GM19025 (cell line): ENCODE data around the gene DNAH9.

Experiments
- ATAC-seq: cut with Tn5 transposase; IDR thresholded peaks from one replicate; pipeline ENCODE4 v1.9.1; 2021; ENCODE audit warnings: mild to moderate bottlenecking, low read depth, moderate library complexity; ENCODE audit not compliant: unreplicated experiment

The DNAH9 gene, protein sequence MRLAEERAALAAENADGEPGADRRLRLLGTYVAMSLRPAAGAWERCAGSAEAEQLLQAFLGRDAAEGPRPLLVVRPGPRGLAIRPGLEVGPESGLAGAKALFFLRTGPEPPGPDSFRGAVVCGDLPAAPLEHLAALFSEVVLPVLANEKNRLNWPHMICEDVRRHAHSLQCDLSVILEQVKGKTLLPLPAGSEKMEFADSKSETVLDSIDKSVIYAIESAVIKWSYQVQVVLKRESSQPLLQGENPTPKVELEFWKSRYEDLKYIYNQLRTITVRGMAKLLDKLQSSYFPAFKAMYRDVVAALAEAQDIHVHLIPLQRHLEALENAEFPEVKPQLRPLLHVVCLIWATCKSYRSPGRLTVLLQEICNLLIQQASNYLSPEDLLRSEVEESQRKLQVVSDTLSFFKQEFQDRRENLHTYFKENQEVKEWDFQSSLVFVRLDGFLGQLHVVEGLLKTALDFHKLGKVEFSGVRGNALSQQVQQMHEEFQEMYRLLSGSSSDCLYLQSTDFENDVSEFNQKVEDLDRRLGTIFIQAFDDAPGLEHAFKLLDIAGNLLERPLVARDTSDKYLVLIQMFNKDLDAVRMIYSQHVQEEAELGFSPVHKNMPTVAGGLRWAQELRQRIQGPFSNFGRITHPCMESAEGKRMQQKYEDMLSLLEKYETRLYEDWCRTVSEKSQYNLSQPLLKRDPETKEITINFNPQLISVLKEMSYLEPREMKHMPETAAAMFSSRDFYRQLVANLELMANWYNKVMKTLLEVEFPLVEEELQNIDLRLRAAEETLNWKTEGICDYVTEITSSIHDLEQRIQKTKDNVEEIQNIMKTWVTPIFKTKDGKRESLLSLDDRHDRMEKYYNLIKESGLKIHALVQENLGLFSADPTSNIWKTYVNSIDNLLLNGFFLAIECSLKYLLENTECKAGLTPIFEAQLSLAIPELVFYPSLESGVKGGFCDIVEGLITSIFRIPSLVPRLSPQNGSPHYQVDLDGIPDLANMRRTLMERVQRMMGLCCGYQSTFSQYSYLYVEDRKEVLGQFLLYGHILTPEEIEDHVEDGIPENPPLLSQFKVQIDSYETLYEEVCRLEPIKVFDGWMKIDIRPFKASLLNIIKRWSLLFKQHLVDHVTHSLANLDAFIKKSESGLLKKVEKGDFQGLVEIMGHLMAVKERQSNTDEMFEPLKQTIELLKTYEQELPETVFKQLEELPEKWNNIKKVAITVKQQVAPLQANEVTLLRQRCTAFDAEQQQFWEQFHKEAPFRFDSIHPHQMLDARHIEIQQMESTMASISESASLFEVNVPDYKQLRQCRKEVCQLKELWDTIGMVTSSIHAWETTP (N-terminal part only)

GRCh38 chr17:11598274-11599221 is at the start of gene DNAH9:
DNAH9 (plus strand) TSS chr17:11598470; CDS start chr17:11598499, 29 bp downstream.
- no peak for ATAC-seq

GRCh38 chr17:11550431-11550830 is 47.8 kb upstream of the DNAH9 start:
- ATAC-seq, result no peak

GRCh38 chr17:11551442-11551841 is 46.8 kb upstream of the DNAH9 start:
- no peak for ATAC-seq

DNA sequence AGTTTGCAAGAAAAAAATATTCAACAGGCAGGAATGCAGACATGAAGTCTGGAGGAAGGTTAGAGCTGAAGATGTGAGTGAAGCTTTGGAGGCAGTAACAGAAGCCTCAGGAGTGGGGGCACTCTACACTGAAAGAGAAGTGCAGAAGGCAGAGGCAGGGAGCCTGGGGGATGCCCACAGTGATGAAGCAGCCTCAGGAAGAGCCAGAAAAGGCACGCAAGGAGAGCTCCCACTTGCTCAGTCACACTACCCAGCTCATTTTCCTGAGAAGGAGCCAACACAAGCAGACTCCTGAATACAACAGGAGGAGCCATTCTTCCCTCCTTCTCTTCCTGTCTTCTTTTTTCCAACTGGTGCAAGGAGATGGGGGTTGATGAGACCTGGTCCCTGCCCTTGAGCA is 45.1 kb upstream of the DNAH9 start:
- ATAC-seq, result no peak

- no peak for ATAC-seq
Measured at GRCh38 chr17:11554042-11554441, 44.2 kb upstream of the DNAH9 start.

GRCh38 chr17:11554542-11554941 is 43.7 kb upstream of the DNAH9 start:
- no peak for ATAC-seq

- no peak for ATAC-seq
Measured at GRCh38 chr17:11555530-11555929, 42.7 kb upstream of the DNAH9 start.

DNA sequence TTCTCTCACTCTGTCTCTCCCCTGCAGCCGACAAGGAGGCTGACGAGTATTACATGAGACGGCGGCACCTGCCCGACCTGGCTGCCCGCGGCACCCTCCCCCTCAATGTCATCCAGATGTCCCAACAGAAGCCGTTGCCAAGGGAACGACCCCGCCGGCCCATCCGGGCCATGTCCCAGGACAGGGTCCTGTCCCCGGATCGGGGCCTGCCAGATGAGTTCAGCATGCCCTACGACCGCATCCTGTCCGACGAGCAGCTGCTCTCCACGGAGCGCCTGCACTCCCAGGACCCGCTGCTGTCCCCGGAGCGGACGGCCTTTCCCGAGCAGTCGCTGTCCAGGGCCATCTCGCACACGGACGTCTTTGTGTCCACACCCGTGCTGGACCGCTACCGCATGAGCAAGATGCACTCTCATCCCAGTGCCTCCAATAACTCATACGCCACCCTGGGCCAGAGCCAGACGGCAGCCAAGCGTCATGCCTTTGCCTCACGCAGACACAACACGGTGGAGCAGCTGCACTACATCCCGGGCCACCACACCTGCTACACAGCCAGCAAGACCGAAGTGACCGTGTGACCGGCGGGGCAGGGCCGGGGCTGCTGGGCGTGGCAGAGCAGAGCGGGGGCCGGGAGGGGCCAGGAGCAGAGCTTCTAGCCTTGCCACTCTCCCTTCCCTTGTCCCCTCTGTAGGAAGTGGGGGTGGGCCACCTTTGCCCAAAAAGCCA is 40.4 kb upstream of the DNAH9 start:
- no peak for ATAC-seq

GRCh38 chr17:11558681-11559234 is 39.5 kb upstream of the DNAH9 start:
- ATAC-seq, result no peak

DNA sequence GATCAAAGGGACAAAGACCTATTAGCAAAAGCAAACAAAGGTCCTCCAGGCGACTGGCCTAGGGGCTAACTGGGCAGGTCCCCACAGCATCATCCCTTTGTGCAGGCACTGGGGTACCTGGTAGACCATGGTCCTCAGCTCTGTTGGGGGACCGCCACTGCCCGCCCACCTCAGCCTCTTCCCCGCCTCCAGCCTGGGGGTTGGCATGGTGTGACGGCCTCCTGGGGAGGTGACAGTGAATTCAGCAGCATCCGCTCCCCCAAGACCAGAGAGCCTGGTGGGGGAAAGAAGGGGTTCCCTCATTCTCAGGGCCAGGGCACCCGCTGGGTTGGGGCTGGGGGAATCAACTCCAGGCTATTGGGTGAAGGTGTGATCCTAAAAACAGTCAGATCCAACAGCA is 38.7 kb upstream of the DNAH9 start:
- ATAC-seq, result no peak

GRCh38 chr17:11561281-11561680 is 37.0 kb upstream of the DNAH9 start:
- no peak for ATAC-seq

DNA sequence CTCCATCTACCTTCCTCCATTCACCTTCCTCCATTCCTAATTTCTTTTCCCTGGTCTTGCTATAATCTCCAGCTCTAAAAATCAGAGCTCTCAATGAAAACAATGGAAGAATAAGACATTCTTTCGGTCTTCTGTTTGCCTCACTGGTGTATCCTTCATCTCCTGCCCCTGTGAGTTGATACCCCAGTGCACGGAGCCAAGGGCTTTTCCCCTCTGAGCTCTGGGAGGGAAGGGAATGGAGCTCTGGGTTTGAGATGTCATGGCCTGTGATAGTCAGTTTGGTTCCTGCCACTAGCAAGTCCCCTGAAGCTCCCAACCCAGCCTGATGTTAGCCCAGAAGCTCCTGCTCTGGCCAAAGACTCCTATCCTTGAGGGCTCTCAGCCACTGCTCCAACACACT is 36.6 kb upstream of the DNAH9 start:
- ATAC-seq, result no peak

DNA sequence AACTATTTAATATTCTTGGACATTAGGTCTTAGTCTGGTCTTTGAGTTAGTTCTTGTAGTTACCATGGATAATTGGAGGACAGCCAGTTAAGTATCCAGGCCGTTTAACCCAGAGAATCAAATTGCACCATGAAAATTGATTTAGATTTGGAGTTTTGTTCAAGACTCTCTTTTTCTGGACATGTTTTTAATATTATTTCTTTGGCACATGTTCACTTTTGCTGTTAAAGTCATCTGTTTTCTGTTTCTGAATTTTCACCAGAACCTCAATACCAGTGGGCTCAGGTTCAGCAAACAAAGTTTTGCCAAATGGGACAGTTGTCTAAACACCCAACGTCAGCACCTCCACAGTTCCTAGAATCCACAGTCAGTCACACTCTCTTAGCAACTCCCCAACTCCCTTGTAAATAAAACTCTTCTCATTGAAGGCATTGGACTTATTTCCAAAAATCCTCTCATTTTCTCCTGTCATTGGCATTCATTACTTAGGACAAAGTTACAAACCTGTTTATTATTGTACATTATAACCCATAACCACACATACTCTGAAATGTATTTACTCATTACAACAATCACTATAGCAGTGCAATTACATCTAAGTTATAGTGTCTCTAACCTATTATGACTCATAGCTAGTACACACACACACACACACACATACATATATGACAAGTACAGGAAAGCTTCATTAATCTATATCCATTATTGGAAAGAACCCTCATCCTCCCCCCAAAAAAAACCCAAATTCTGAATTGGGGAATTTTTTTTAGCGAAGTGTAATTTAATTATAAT is 33.5 kb upstream of the DNAH9 start:
- ATAC-seq, result no peak

GRCh38 chr17:11565591-11565990 is 32.7 kb upstream of the DNAH9 start:
- no peak for ATAC-seq

- ATAC-seq, result no peak
Measured at GRCh38 chr17:11578998-11579397, 19.3 kb upstream of the DNAH9 start.

GRCh38 chr17:11580677-11581076 is 17.6 kb upstream of the DNAH9 start:
- no peak for ATAC-seq

- ATAC-seq, result no peak
Measured at GRCh38 chr17:11582217-11582616, 16.1 kb upstream of the DNAH9 start.
